ENCODE data around the gene DTX2.
"Not testable (repeated sequence)": the region's sequence is repeated elsewhere in the genome, so short reads cannot be mapped to it uniquely, and the experiment has no call there.

DNA sequence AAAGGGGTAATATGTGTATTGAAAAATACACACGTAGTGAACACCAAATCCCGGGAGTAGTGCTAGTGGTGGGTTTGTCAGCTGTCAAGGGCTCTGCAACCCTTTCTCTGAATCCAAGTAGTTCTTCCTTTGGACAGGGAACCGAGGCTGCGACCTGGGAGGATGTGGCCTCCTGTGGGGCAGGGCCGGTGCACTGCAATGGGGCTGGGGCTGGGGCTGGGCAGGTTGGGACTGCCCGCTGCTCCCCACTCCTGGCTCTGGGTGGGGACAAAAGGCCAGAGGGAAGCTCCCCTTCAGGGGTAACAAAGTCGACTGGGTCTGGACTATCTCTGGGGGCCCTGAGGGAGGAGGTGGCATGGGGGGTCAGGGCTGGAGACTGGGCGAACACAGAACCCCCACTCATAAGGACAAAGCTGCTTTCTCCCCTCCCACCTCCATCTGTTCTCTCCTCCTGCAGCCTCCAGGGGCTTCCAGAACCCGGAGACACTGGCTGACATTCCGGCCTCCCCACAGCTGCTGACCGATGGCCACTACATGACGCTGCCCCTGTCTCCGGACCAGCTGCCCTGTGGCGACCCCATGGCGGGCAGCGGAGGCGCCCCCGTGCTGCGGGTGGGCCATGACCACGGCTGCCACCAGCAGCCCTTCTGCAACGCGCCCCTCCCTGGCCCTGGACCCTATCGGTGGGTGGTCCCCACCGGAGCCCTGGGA is 49.8 kb downstream of the DTX2 start:
- TF ChIP-seq, protein P1, sequence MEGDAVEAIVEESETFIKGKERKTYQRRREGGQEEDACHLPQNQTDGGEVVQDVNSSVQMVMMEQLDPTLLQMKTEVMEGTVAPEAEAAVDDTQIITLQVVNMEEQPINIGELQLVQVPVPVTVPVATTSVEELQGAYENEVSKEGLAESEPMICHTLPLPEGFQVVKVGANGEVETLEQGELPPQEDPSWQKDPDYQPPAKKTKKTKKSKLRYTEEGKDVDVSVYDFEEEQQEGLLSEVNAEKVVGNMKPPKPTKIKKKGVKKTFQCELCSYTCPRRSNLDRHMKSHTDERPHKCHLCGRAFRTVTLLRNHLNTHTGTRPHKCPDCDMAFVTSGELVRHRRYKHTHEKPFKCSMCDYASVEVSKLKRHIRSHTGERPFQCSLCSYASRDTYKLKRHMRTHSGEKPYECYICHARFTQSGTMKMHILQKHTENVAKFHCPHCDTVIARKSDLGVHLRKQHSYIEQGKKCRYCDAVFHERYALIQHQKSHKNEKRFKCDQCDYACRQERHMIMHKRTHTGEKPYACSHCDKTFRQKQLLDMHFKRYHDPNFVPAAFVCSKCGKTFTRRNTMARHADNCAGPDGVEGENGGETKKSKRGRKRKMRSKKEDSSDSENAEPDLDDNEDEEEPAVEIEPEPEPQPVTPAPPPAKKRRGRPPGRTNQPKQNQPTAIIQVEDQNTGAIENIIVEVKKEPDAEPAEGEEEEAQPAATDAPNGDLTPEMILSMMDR (conservative IDR thresholded peaks at IDR 0.05; ENCODE audit: low read depth, low read length) = not testable (repeated sequence)
- not testable (repeated sequence) for TF ChIP-seq EZH2phosphoT487 (IDR thresholded peaks at IDR 0.05; ENCODE audit: borderline replicate concordance, low read length); EZH2 (IDR thresholded peaks at IDR 0.05; ENCODE audit: low read length, unreplicated experiment)
